HFFc6 (cell line): Measurements from ENCODE around the gene RNF19B. TPM values are rescaled to one million over a fixed set of nuclear protein-coding genes. Genes with fewer than 3 reads are reported as not detected.

Experiments
- DNase-seq: peaks from one replicate; pipeline ENCODE4 v3.0.0-alpha.2; 2018
- H3K27ac Mint-ChIP-seq: 2 replicates; pipeline ENCODE4 v1.8.0; 2020; ENCODE audit warnings: mild to moderate bottlenecking, mixed read lengths
- H3K27me3 Mint-ChIP-seq: 2 replicates; pipeline ENCODE4 v1.8.0; 2021; ENCODE audit warnings: mild to moderate bottlenecking, moderate library complexity, mixed read lengths; ENCODE audit not compliant: insufficient read depth
- H3K36me3 Mint-ChIP-seq: 2 replicates; pipeline ENCODE4 v1.8.0; 2021; ENCODE audit warnings: low read depth, mixed read lengths
- H3K4me1 Mint-ChIP-seq: 2 replicates; pipeline ENCODE4 v1.8.0; 2020; ENCODE audit warnings: low read depth, mixed read lengths
- H3K4me3 Mint-ChIP-seq: 2 replicates; pipeline ENCODE4 v1.8.0; 2020; ENCODE audit warnings: mild to moderate bottlenecking, moderate library complexity, mixed read lengths
- H3K9me3 Mint-ChIP-seq: 2 replicates; pipeline ENCODE4 v1.8.0; 2020; ENCODE audit warnings: mild to moderate bottlenecking, mixed read lengths
- total RNA-seq, 6 experiments: library from RNA; stranded (reverse); fragmentation: NEBNext Ultra II Directional; extraction: Animal tissue kit (Norgen Biotek cat#: 25700); gene quantifications; 2 replicates in 1 of 6; 3 replicates in 5 of 6; pipeline ENCODE4 v1.2.3, GENCODE V29; 2021
- TF ChIP-seq, protein P1 (sequence below): fragments of 200-600 bp; sonication (generic); IDR thresholded peaks from 2 replicates; pipeline ENCODE4 v1.5.0; 2021; ENCODE audit warnings: antibody characterized with exemption, mild to moderate bottlenecking

Gene RNF19B
- total RNA-seq, 6 experiments from 2014 or later: 9.4 to 10.6 (median 9.9) TPM

DNA sequence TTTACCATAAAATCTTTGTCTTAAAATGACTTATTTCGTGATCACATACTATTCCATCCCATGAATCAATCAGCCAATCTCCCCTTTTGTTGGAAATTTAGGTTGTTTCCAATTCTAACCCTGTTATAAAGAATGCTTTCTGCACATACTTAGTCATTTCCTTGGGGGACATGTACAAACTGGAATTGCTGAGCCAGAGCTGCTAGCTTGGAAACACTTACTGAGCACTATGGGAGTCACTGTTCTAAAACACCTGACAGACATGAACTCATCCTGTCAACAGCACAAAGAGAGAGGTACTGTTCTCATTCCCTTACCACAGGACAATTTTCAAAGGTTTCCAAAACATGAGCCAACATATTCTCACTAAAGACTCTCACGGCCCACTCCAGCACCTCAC, 40.0 kb upstream of the RNF19B start:
- Mint-ChIP-seq H3K27ac (no peak overlapping the region), H3K36me3 (peaks cover 5% of the 10 kb centered on the region; the same call in 1 of the 2 replicates), H3K4me3 (no peak overlapping the region), H3K27me3 (no peaks in the 10 kb centered on the region), H3K9me3 (no peaks in the 10 kb centered on the region), H3K4me1 (peaks cover 66% of the 10 kb centered on the region)
- no peak for DNase-seq
- TF ChIP-seq, protein P1, sequence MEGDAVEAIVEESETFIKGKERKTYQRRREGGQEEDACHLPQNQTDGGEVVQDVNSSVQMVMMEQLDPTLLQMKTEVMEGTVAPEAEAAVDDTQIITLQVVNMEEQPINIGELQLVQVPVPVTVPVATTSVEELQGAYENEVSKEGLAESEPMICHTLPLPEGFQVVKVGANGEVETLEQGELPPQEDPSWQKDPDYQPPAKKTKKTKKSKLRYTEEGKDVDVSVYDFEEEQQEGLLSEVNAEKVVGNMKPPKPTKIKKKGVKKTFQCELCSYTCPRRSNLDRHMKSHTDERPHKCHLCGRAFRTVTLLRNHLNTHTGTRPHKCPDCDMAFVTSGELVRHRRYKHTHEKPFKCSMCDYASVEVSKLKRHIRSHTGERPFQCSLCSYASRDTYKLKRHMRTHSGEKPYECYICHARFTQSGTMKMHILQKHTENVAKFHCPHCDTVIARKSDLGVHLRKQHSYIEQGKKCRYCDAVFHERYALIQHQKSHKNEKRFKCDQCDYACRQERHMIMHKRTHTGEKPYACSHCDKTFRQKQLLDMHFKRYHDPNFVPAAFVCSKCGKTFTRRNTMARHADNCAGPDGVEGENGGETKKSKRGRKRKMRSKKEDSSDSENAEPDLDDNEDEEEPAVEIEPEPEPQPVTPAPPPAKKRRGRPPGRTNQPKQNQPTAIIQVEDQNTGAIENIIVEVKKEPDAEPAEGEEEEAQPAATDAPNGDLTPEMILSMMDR: no peak

DNA sequence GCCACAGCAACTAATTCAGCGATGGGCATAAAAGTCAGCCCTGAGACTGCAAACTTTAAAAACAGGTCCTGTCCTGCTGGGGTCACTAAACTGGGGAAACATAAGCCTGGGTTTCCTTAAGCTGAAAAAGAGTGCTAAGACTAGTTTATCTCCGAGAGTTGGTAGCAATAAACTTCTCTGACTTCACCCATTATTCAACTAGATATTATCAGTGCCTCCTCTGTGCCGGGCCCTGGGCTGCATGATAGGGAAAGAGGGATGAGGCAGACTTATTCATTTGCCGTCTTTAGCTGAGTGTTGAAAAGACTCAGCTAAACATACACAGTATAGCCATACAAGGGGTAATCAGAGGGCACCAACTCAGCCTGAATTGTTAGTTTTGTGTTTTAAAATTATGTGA, 39.0 kb upstream of the RNF19B start:
- TF ChIP-seq, protein P1: no peak
- Mint-ChIP-seq H3K9me3 (no peaks in the 10 kb centered on the region), H3K27me3 (no peaks in the 10 kb centered on the region)

DNA sequence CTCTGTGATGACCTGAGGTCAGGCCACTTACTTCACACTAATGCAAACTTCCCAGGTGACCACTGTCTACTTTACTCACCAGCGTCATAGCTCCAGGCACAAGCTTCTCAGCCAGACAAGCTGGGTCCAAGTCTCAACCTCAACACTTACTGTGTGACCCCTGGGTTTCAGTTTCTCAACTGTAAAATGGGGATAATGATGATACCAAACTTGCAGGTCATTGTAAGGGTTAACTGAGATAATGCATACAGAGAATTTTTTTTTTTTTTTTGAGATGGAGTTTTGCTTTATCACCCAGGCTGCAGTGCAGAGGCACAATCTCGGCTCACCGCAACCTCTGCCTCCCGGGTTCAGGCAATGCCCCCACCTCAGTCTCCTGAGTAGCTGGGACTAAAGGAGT, 37.4 kb upstream of the RNF19B start:
- no peak for DNase-seq
- Mint-ChIP-seq H3K36me3 (peaks cover 2% of the 10 kb centered on the region; the same call in 1 of the 2 replicates), H3K27ac (no peak overlapping the region), H3K9me3 (no peaks in the 10 kb centered on the region), H3K4me3 (no peak overlapping the region), H3K4me1 (peaks cover 67% of the 10 kb centered on the region), H3K27me3 (no peaks in the 10 kb centered on the region; the same call in 1 of the 2 replicates)
- TF ChIP-seq, protein P1: no peak

More for the DNA sequence above, 39.0 kb upstream of the RNF19B start:
- no peak for DNase-seq
- H3K4me3 Mint-ChIP-seq: no peak overlapping the region
- peaks cover 67% of the 10 kb centered on the region for H3K4me1 Mint-ChIP-seq
- peaks cover 5% of the 10 kb centered on the region; the same call in 1 of the 2 replicates for H3K36me3 Mint-ChIP-seq
- no peak overlapping the region for H3K27ac Mint-ChIP-seq

DNA sequence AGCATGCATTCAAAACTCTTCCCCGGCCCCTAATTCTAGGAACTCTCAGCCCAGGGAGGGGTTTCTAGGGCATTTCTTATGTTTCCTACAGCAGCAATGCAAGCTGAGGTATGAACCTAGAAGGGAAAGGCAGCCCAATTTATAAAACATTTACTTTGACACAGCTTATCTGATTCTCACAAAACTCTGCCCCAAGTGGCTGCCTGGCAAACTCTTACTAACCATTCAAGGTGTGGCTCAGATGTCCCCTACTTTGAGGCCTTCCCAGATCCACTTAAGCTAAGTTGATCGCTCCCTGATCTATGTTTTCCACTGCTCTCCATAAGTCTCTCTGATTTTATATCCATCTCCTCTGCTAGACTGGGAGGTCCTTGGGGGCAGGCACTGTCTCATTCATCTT, 36.7 kb upstream of the RNF19B start:
- Mint-ChIP-seq H3K36me3 (no peaks in the 10 kb centered on the region), H3K4me3 (no peak overlapping the region), H3K4me1 (peaks cover 67% of the 10 kb centered on the region), H3K27ac (no peak overlapping the region), H3K27me3 (no peaks in the 10 kb centered on the region; the same call in none of the 2 replicates), H3K9me3 (no peaks in the 10 kb centered on the region)
- no peak for DNase-seq
- TF ChIP-seq, protein P1: peak; percentile 51

DNA sequence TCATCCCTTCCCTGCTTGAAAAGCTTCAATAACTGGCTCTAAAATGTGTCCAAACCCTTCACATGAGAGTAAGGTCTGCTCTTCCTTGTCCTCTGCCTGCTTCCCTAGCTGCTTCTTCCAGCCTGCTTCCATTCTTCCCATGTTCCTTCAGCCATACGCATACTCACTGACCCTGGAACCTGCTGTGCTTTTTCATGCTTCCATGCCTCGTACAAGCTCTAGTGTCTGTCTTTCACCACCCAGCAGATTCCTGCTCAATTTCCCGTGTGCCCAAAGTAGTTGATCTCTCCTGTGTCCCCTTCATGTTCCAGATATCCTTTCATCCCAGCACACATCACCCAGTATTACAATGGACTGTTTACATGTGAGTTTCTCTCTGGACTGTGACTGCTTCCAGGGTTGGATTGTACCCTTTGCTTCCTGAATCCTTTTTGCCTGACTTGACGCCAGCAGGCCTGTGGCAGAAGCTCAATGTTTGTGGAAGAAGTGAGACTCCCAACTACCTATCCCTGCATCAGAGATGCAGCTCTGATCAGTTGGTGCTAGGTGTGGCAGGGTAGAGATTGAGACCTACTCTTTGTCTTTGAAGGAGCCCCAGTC, 35.9 kb upstream of the RNF19B start:
- Mint-ChIP-seq H3K4me3 (no peak overlapping the region), H3K9me3 (no peaks in the 10 kb centered on the region), H3K27ac (peak overlapping the region; percentile 19; the same call in 1 of the 2 replicates), H3K4me1 (peaks cover 60% of the 10 kb centered on the region), H3K27me3 (no peaks in the 10 kb centered on the region; the same call in none of the 2 replicates), H3K36me3 (no peaks in the 10 kb centered on the region)
- TF ChIP-seq, protein P1: no peak
- DNase-seq: no peak
